Spleen (tissue), 7 donors: Measurements from ENCODE around the gene PMM2.

Experiments used
- CTCF ChIP-seq, 11 experiments: fragments of 200-600 bp in 7 of 11; fragments of 450-650 bp in 4 of 11; sonication (generic) in 4 of 11; IDR thresholded peaks in 8 of 11; conservative IDR thresholded peaks in 3 of 11; 1 replicate in 7 of 11; 2 replicates in 4 of 11; pipeline versions ENCODE4 v1.4.0 to v1.8.0; 2016 to 2021; ENCODE audit warnings: antibody characterized with exemption in 11 of 11, inconsistent platforms in 4 of 11, mild to moderate bottlenecking in 1 of 11
- POLR2A ChIP-seq, 3 donors: fragments of 450-650 bp; IDR thresholded peaks; one replicate each; pipeline ENCODE4 v1.5.1; 2017; ENCODE audit warnings: antibody characterized with exemption in 3 of 3, mild to moderate bottlenecking in 1 of 3
- donor health status: DM: no; HTN: no; CAD: no; lungs with moderate emphysema.
- donor health status: DM: no; HTN: no; CAD: no.
- donor health status: DM: no; HTN: no; CAD: no.

DNA sequence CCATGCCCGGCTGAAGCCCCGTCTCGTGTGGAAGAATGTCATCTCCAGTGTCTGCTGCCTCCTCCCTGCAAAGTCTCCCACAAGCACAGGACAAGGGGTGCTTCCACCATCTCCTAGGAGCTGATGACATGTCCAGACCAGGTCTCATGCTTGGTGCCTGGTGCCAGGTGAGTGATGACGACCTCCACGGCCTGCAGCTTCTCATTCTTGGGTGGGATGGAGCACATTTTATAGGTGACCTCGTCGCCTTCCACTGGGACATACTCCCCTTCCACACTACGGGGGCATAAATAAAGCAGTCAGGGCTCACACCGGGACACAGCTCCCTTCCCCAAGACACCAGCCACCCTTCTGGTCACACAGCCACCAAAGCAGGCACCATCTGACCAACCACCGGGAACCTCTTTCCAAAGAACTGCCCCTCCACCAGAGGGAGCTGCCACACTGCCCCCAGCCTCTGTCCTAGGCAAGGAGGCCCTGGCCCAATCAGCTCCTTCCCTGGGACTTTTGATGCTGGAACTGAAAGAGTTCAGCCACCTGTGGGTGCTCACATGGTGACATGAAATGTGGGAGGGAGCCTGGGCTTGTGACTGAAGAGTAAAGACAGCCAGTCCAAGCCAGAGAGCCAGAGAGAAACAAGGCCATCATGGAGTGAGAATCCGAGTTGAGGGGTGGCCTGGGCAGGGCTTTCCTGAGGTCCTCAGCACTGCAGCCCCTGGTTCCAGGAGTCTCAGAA lies 57.6 kb downstream of the PMM2 start:
- TF ChIP-seq CTCF (IDR thresholded peaks at IDR 0.05 in 8 of 11, conservative IDR thresholded peaks at IDR 0.05 in 3 of 11) = no peak
- TF ChIP-seq POLR2A (IDR thresholded peaks at IDR 0.05) = no peak
